ENCODE measurements around the gene SUPT16H. TPM values are rescaled to one million over a fixed set of nuclear protein-coding genes. Genes with fewer than 3 reads are reported as not detected.

SUPT16H gene
- total and polyA plus RNA-seq, 2 experiments from 2014 or later: 187 to 268 TPM

DNA sequence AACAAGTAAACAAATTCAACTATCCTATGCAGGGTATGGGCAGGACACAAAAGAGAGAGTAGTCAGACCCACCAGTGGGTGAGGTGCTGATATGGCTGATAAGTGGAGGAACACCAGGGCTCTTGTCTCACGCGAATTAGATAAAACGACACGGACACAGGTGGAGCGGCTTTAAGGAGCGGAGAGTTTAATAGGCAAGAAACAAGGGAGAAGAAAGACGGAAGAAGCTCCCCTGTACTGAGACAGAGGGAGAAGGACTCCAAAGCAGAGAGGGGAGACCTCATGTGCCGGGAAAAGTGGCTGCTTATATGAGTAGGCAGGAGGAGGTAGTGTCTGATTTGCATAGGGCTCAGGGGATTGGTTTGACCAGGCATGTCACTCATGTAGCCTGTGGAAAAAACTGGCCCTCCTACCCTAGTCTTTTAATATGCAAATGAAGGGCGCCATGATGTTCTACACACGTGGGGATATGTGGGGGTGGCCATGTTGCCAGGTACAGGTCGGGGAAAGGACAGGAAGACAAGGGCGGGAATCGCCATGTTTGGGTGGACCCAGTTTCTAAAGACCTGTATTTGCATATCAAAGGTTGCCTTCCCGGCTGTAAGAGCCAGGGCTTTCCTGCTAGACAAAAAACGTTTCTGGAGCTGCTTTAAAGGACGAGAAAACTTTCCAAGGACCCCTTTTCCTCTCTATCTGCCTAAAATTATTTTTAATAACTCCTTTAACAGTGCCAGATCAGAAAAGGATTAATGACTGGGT is 75.2 kb downstream of the SUPT16H start:
- Histone ChIP-seq H3K79me2 (replicated peaks; ENCODE audit: insufficient read depth) (no peaks in the 10 kb centered on the region), H3F3A (replicated peaks; ENCODE audit: low read depth) (no peaks in the 10 kb centered on the region), H3K27me3 (ENCODE audit: insufficient read depth) (no peaks in the 10 kb centered on the region), H4K20me1 (replicated peaks; ENCODE audit: insufficient read depth) (no peaks in the 10 kb centered on the region), H3K9me2 (ENCODE audit: insufficient read depth) (no peaks in the 10 kb centered on the region), H3K4me1 (ENCODE audit: insufficient read depth) (peaks cover 25% of the 10 kb centered on the region), H3K4me3 (peak overlapping the region; percentile 48), H2AFZ (no peak overlapping the region), H3K27ac (ENCODE audit: low read depth) (peak overlapping the region; percentile 95), H3K36me3 (ENCODE audit: insufficient read depth) (no peaks in the 10 kb centered on the region), H3K4me2 (peak overlapping the region; percentile 75)
- Mint-ChIP-seq H3K9me3 (no peaks in the 10 kb centered on the region), H3K36me3 (ENCODE audit: low read depth) (no peaks in the 10 kb centered on the region), H3K4me3 (peak overlapping the region; percentile 82), H3K27ac (peak overlapping the region; percentile 98), H3K27me3 (ENCODE audit: insufficient read depth, low read depth, poor library complexity) (peaks cover 2% of the 10 kb centered on the region), H3K4me1 (peaks cover 29% of the 10 kb centered on the region; the same call in 2 of the 3 replicates)
- ATAC-seq (peak; percentile 93), DNase-seq (ENCODE audit: low spot score) (peak; percentile 99)
- TF ChIP-seq EZH2phosphoT487 (IDR thresholded peaks at IDR 0.05; ENCODE audit: unreplicated experiment) (no peak), EZH2 (IDR thresholded peaks at IDR 0.05; ENCODE audit: low read depth, unreplicated experiment) (no peak), CREB1 (CRISPR knock-in tag; IDR thresholded peaks at IDR 0.05; ENCODE audit: low read depth) (peak; percentile 77), STAT1 (IDR thresholded peaks at IDR 0.05; ENCODE audit: unreplicated experiment) (no peak), ZNF114 (CRISPR knock-in tag; IDR thresholded peaks at IDR 0.05) (no peak), POLR2AphosphoS5 (IDR thresholded peaks at IDR 0.05; ENCODE audit: low read depth) (peak; percentile 96), JUNB (IDR thresholded peaks at IDR 0.05; ENCODE audit: unreplicated experiment) (no peak)
- TF ChIP-seq, protein P1, sequence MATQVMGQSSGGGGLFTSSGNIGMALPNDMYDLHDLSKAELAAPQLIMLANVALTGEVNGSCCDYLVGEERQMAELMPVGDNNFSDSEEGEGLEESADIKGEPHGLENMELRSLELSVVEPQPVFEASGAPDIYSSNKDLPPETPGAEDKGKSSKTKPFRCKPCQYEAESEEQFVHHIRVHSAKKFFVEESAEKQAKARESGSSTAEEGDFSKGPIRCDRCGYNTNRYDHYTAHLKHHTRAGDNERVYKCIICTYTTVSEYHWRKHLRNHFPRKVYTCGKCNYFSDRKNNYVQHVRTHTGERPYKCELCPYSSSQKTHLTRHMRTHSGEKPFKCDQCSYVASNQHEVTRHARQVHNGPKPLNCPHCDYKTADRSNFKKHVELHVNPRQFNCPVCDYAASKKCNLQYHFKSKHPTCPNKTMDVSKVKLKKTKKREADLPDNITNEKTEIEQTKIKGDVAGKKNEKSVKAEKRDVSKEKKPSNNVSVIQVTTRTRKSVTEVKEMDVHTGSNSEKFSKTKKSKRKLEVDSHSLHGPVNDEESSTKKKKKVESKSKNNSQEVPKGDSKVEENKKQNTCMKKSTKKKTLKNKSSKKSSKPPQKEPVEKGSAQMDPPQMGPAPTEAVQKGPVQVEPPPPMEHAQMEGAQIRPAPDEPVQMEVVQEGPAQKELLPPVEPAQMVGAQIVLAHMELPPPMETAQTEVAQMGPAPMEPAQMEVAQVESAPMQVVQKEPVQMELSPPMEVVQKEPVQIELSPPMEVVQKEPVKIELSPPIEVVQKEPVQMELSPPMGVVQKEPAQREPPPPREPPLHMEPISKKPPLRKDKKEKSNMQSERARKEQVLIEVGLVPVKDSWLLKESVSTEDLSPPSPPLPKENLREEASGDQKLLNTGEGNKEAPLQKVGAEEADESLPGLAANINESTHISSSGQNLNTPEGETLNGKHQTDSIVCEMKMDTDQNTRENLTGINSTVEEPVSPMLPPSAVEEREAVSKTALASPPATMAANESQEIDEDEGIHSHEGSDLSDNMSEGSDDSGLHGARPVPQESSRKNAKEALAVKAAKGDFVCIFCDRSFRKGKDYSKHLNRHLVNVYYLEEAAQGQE (IDR thresholded peaks at IDR 0.05; ENCODE audit: unreplicated experiment): no peak
- TF ChIP-seq, protein P2, sequence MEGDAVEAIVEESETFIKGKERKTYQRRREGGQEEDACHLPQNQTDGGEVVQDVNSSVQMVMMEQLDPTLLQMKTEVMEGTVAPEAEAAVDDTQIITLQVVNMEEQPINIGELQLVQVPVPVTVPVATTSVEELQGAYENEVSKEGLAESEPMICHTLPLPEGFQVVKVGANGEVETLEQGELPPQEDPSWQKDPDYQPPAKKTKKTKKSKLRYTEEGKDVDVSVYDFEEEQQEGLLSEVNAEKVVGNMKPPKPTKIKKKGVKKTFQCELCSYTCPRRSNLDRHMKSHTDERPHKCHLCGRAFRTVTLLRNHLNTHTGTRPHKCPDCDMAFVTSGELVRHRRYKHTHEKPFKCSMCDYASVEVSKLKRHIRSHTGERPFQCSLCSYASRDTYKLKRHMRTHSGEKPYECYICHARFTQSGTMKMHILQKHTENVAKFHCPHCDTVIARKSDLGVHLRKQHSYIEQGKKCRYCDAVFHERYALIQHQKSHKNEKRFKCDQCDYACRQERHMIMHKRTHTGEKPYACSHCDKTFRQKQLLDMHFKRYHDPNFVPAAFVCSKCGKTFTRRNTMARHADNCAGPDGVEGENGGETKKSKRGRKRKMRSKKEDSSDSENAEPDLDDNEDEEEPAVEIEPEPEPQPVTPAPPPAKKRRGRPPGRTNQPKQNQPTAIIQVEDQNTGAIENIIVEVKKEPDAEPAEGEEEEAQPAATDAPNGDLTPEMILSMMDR (conservative IDR thresholded peaks at IDR 0.05; ENCODE audit: low read depth in 2 of 2): no peak
- TF ChIP-seq, protein P3, sequence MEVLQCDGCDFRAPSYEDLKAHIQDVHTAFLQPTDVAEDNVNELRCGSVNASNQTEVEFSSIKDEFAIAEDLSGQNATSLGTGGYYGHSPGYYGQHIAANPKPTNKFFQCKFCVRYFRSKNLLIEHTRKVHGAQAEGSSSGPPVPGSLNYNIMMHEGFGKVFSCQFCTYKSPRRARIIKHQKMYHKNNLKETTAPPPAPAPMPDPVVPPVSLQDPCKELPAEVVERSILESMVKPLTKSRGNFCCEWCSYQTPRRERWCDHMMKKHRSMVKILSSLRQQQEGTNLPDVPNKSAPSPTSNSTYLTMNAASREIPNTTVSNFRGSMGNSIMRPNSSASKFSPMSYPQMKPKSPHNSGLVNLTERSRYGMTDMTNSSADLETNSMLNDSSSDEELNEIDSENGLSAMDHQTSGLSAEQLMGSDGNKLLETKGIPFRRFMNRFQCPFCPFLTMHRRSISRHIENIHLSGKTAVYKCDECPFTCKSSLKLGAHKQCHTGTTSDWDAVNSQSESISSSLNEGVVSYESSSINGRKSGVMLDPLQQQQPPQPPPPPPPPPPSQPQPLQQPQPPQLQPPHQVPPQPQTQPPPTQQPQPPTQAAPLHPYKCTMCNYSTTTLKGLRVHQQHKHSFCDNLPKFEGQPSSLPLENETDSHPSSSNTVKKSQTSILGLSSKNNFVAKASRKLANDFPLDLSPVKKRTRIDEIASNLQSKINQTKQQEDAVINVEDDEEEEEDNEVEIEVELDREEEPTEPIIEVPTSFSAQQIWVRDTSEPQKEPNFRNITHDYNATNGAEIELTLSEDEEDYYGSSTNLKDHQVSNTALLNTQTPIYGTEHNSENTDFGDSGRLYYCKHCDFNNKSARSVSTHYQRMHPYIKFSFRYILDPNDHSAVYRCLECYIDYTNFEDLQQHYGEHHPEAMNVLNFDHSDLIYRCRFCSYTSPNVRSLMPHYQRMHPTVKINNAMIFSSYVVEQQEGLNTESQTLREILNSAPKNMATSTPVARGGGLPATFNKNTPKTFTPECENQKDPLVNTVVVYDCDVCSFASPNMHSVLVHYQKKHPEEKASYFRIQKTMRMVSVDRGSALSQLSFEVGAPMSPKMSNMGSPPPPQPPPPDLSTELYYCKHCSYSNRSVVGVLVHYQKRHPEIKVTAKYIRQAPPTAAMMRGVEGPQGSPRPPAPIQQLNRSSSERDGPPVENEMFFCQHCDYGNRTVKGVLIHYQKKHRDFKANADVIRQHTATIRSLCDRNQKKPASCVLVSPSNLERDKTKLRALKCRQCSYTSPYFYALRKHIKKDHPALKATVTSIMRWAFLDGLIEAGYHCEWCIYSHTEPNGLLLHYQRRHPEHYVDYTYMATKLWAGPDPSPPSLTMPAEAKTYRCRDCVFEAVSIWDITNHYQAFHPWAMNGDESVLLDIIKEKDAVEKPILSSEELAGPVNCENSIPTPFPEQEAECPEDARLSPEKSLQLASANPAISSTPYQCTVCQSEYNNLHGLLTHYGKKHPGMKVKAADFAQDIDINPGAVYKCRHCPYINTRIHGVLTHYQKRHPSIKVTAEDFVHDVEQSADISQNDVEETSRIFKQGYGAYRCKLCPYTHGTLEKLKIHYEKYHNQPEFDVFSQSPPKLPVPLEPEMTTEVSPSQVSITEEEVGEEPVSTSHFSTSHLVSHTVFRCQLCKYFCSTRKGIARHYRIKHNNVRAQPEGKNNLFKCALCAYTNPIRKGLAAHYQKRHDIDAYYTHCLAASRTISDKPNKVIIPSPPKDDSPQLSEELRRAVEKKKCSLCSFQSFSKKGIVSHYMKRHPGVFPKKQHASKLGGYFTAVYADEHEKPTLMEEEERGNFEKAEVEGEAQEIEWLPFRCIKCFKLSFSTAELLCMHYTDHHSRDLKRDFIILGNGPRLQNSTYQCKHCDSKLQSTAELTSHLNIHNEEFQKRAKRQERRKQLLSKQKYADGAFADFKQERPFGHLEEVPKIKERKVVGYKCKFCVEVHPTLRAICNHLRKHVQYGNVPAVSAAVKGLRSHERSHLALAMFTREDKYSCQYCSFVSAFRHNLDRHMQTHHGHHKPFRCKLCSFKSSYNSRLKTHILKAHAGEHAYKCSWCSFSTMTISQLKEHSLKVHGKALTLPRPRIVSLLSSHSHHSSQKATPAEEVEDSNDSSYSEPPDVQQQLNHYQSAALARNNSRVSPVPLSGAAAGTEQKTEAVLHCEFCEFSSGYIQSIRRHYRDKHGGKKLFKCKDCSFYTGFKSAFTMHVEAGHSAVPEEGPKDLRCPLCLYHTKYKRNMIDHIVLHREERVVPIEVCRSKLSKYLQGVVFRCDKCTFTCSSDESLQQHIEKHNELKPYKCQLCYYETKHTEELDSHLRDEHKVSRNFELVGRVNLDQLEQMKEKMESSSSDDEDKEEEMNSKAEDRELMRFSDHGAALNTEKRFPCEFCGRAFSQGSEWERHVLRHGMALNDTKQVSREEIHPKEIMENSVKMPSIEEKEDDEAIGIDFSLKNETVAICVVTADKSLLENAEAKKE (CRISPR knock-in tag; IDR thresholded peaks at IDR 0.05): no peak
- TF ChIP-seq, protein P4, sequence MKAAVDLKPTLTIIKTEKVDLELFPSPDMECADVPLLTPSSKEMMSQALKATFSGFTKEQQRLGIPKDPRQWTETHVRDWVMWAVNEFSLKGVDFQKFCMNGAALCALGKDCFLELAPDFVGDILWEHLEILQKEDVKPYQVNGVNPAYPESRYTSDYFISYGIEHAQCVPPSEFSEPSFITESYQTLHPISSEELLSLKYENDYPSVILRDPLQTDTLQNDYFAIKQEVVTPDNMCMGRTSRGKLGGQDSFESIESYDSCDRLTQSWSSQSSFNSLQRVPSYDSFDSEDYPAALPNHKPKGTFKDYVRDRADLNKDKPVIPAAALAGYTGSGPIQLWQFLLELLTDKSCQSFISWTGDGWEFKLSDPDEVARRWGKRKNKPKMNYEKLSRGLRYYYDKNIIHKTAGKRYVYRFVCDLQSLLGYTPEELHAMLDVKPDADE (IDR thresholded peaks at IDR 0.05): no peak

All from GM23338 (cell line).